ENCODE measurements around the gene DPP10.

Gene DPP10

GRCh38 chr2:115543024-115543423 lies 1100.6 kb downstream of the DPP10 start:
- Histone ChIP-seq H3K9me3 (ENCODE audit: insufficient read depth, low read depth, low read length) (no peaks in the 10 kb centered on the region), H3K27me3 (ENCODE audit: insufficient read depth, low read length) (no peaks in the 10 kb centered on the region), H3K23ac (ENCODE audit: low read length) (no peak overlapping the region), H2AFZ (ENCODE audit: insufficient read depth, low read length, poor library complexity) (no peak overlapping the region), H3K79me2 (ENCODE audit: control insufficient read depth, insufficient read depth, low read length, poor library complexity) (no peaks in the 10 kb centered on the region), H4K91ac (ENCODE audit: low read depth, low read length) (no peak overlapping the region), H3K4me3 (ENCODE audit: low read depth, low read length) (no peak overlapping the region), H3K36me3 (ENCODE audit: control insufficient read depth in 1 of 2, insufficient read depth in 2 of 2, low read length in 2 of 2) (no peaks in the 10 kb centered on the region), H4K12ac (ENCODE audit: low read depth, low read length) (no peak overlapping the region), H2BK12ac (ENCODE audit: low read length) (no peak overlapping the region), H3K9ac (ENCODE audit: low read length) (no peak overlapping the region), H2AK5ac (ENCODE audit: low read length) (no peak overlapping the region), H3K4me2 (ENCODE audit: low read length) (no peak overlapping the region), H4K8ac (ENCODE audit: low read depth, low read length) (no peak overlapping the region), H2BK120ac (ENCODE audit: insufficient read depth, low read length, poor library complexity) (no peak overlapping the region), H3K4me1 (ENCODE audit: control insufficient read depth in 1 of 2, insufficient read depth in 2 of 2, low read length in 2 of 2) (peaks cover 0 to 2% of the 10 kb centered on the region in 2 experiments), H2BK5ac (ENCODE audit: low read depth, low read length, poor library complexity) (no peak overlapping the region), H3K79me1 (ENCODE audit: low read length) (no peaks in the 10 kb centered on the region), H3K14ac (ENCODE audit: low read length) (no peak overlapping the region), H3K18ac (ENCODE audit: low read length) (no peak overlapping the region), H3K27ac (ENCODE audit: low read depth, low read length) (no peak overlapping the region), H3K4ac (ENCODE audit: low read depth, low read length) (no peak overlapping the region)
- DNase-seq = no peak
- WGBS (ENCODE audit: extremely low coverage, insufficient coverage, insufficient read length) = no CpG with 5 or more reads among the region's 5 CpGs

- Histone ChIP-seq H3K4me2 (ENCODE audit: low read length) (no peak overlapping the region), H3K14ac (ENCODE audit: low read length) (no peak overlapping the region), H2AK5ac (ENCODE audit: low read length) (no peak overlapping the region), H4K8ac (ENCODE audit: low read depth, low read length) (no peak overlapping the region), H3K36me3 (ENCODE audit: control insufficient read depth in 1 of 2, insufficient read depth in 2 of 2, low read length in 2 of 2) (no peaks in the 10 kb centered on the region), H4K12ac (ENCODE audit: low read depth, low read length) (no peak overlapping the region), H4K91ac (ENCODE audit: low read depth, low read length) (no peak overlapping the region), H3K27ac (ENCODE audit: low read depth, low read length) (no peak overlapping the region), H2BK5ac (ENCODE audit: low read depth, low read length, poor library complexity) (no peak overlapping the region), H2BK120ac (ENCODE audit: insufficient read depth, low read length, poor library complexity) (no peak overlapping the region), H3K4me1 (ENCODE audit: control insufficient read depth in 1 of 2, insufficient read depth in 2 of 2, low read length in 2 of 2) (peaks cover 0 to 2% of the 10 kb centered on the region in 2 experiments), H3K79me2 (ENCODE audit: control insufficient read depth, insufficient read depth, low read length, poor library complexity) (no peaks in the 10 kb centered on the region), H3K79me1 (ENCODE audit: low read length) (no peaks in the 10 kb centered on the region), H3K4me3 (ENCODE audit: low read depth, low read length) (no peak overlapping the region), H3K9ac (ENCODE audit: low read length) (no peak overlapping the region), H3K18ac (ENCODE audit: low read length) (no peak overlapping the region), H2AFZ (ENCODE audit: insufficient read depth, low read length, poor library complexity) (no peak overlapping the region), H3K4ac (ENCODE audit: low read depth, low read length) (no peak overlapping the region), H3K27me3 (ENCODE audit: insufficient read depth, low read length) (no peaks in the 10 kb centered on the region), H2BK12ac (ENCODE audit: low read length) (no peak overlapping the region), H3K23ac (ENCODE audit: low read length) (no peak overlapping the region), H3K9me3 (ENCODE audit: insufficient read depth, low read depth, low read length) (no peaks in the 10 kb centered on the region)
- no CpG with 5 or more reads among the region's 4 CpGs for WGBS (ENCODE audit: extremely low coverage, insufficient coverage, insufficient read length)
- no peak for DNase-seq
Observed at GRCh38 chr2:115543461-115543860, 1101.0 kb downstream of the DPP10 start.

- Histone ChIP-seq H2BK5ac (ENCODE audit: low read depth, low read length, poor library complexity) (no peak overlapping the region), H3K27me3 (ENCODE audit: insufficient read depth, low read length) (no peaks in the 10 kb centered on the region), H3K4me2 (ENCODE audit: low read length) (no peak overlapping the region), H3K79me2 (ENCODE audit: control insufficient read depth, insufficient read depth, low read length, poor library complexity) (no peaks in the 10 kb centered on the region), H3K4ac (ENCODE audit: low read depth, low read length) (no peak overlapping the region), H3K4me3 (ENCODE audit: low read depth, low read length) (no peak overlapping the region), H3K9ac (ENCODE audit: low read length) (no peak overlapping the region), H2AK5ac (ENCODE audit: low read length) (no peak overlapping the region), H2BK120ac (ENCODE audit: insufficient read depth, low read length, poor library complexity) (no peak overlapping the region), H3K27ac (ENCODE audit: low read depth, low read length) (no peak overlapping the region), H4K91ac (ENCODE audit: low read depth, low read length) (no peak overlapping the region), H4K8ac (ENCODE audit: low read depth, low read length) (no peak overlapping the region), H3K14ac (ENCODE audit: low read length) (no peak overlapping the region), H2AFZ (ENCODE audit: insufficient read depth, low read length, poor library complexity) (no peak overlapping the region), H3K23ac (ENCODE audit: low read length) (no peak overlapping the region), H4K12ac (ENCODE audit: low read depth, low read length) (no peak overlapping the region), H3K36me3 (ENCODE audit: control insufficient read depth in 1 of 2, insufficient read depth in 2 of 2, low read length in 2 of 2) (no peaks in the 10 kb centered on the region), H3K79me1 (ENCODE audit: low read length) (peaks cover 2% of the 10 kb centered on the region), H3K9me3 (ENCODE audit: insufficient read depth, low read depth, low read length) (no peaks in the 10 kb centered on the region), H2BK12ac (ENCODE audit: low read length) (no peak overlapping the region), H3K4me1 (ENCODE audit: control insufficient read depth in 1 of 2, insufficient read depth in 2 of 2, low read length in 2 of 2) (peaks cover 0 to 5% of the 10 kb centered on the region in 2 experiments), H3K18ac (ENCODE audit: low read length) (no peak overlapping the region)
- peak; percentile 38 to 67 for DNase-seq
- WGBS (ENCODE audit: extremely low coverage, insufficient coverage, insufficient read length) = no CpG with 5 or more reads among the region's 1 CpG
Observed at GRCh38 chr2:115549611-115550130, 1107.2 kb downstream of the DPP10 start.

- no peak overlapping the region for H3K14ac ChIP-seq (ENCODE audit: low read length)
- H3K18ac ChIP-seq (ENCODE audit: low read length) = no peak overlapping the region
- H3K4me3 ChIP-seq (ENCODE audit: low read depth, low read length) = no peak overlapping the region
- no peaks in the 10 kb centered on the region for H3K27me3 ChIP-seq (ENCODE audit: insufficient read depth, low read length)
- no peaks in the 10 kb centered on the region for H3K79me2 ChIP-seq (ENCODE audit: control insufficient read depth, insufficient read depth, low read length, poor library complexity)
- no peak overlapping the region for H3K4me2 ChIP-seq (ENCODE audit: low read length)
- H2BK120ac ChIP-seq (ENCODE audit: insufficient read depth, low read length, poor library complexity) = no peak overlapping the region
- H3K4me1 ChIP-seq (ENCODE audit: control insufficient read depth in 1 of 2, insufficient read depth in 2 of 2, low read length in 2 of 2) = peaks cover 0 to 5% of the 10 kb centered on the region in 2 experiments
- H3K79me1 ChIP-seq (ENCODE audit: low read length) = peaks cover 2% of the 10 kb centered on the region
- no peaks in the 10 kb centered on the region for H3K36me3 ChIP-seq (ENCODE audit: control insufficient read depth in 1 of 2, insufficient read depth in 2 of 2, low read length in 2 of 2)
- no peak overlapping the region for H3K4ac ChIP-seq (ENCODE audit: low read depth, low read length)
- no peak overlapping the region for H2BK12ac ChIP-seq (ENCODE audit: low read length)
- no peak overlapping the region for H2BK5ac ChIP-seq (ENCODE audit: low read depth, low read length, poor library complexity)
- DNase-seq = peak; percentile 19 to 64
- H4K12ac ChIP-seq (ENCODE audit: low read depth, low read length) = no peak overlapping the region
- WGBS (ENCODE audit: extremely low coverage, insufficient coverage, insufficient read length) = no CpG with 5 or more reads among the region's 2 CpGs
- no peak overlapping the region for H4K91ac ChIP-seq (ENCODE audit: low read depth, low read length)
- H4K8ac ChIP-seq (ENCODE audit: low read depth, low read length) = no peak overlapping the region
- H3K27ac ChIP-seq (ENCODE audit: low read depth, low read length) = no peak overlapping the region
- H3K9ac ChIP-seq (ENCODE audit: low read length) = no peak overlapping the region
- H2AFZ ChIP-seq (ENCODE audit: insufficient read depth, low read length, poor library complexity) = no peak overlapping the region
- H2AK5ac ChIP-seq (ENCODE audit: low read length) = no peak overlapping the region
- H3K23ac ChIP-seq (ENCODE audit: low read length) = no peak overlapping the region
- no peaks in the 10 kb centered on the region for H3K9me3 ChIP-seq (ENCODE audit: insufficient read depth, low read depth, low read length)
Observed at GRCh38 chr2:115552726-115553125, 1110.3 kb downstream of the DPP10 start.
